Omental fat pad (tissue), 4 donors: Measurements from ENCODE around the gene CARD14. TPM values are rescaled to one million over a fixed set of nuclear protein-coding genes. Genes with fewer than 3 reads are reported as not detected.

ENCODE experiments used
- ATAC-seq: fragments of 150-250 bp; one replicate; pipeline ENCODE4 v1.9.1; 2016; ENCODE audit warnings: mild to moderate bottlenecking, moderate library complexity; ENCODE audit not compliant: low FRiP score
- DNase-seq: peaks from one replicate; pipeline ENCODE4 v3.0.0-alpha.2; 2019; ENCODE audit warnings: low spot score
- total RNA-seq, 4 donors: library from RNA; depleted of rRNA; stranded (reverse); fragments of >200 nt; gene quantifications; one replicate each; pipeline ENCODE4 v1.1.0, GENCODE V29; 2016
- TF ChIP-seq, protein P1 (sequence below), 3 donors: fragments of 450-650 bp; IDR thresholded peaks; one replicate each; pipeline ENCODE4 v1.5.1; 2016 to 2017; ENCODE audit warnings: antibody characterized with exemption in 3 of 3, mild to moderate bottlenecking in 3 of 3, moderate library complexity in 2 of 3

Gene CARD14
- total RNA-seq, 4 donors from 2014 or later: 0.37 to 0.63 TPM; not detected in 2

DNA sequence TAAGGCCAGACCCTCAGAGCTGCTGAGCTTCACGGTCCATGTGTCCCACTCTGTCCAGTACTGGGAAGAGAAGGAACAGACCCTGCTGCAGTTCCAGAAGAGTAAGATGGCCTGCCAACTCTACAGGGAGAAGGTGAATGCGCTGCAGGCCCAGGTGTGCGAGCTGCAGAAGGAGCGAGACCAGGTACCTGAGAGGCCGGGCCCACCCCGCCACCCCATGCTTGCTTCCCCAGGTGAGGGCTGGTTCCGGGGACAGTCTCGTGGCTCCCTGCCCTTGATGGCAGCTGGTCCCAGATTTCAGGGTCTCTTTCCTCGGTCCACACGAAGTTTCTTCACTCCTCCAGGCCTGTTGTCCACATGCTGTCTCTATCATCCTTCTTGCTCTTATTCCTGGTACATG lies 20.9 kb downstream of the CARD14 start:
- DNase-seq (no peak), ATAC-seq (no peak)
- TF ChIP-seq, protein P1, sequence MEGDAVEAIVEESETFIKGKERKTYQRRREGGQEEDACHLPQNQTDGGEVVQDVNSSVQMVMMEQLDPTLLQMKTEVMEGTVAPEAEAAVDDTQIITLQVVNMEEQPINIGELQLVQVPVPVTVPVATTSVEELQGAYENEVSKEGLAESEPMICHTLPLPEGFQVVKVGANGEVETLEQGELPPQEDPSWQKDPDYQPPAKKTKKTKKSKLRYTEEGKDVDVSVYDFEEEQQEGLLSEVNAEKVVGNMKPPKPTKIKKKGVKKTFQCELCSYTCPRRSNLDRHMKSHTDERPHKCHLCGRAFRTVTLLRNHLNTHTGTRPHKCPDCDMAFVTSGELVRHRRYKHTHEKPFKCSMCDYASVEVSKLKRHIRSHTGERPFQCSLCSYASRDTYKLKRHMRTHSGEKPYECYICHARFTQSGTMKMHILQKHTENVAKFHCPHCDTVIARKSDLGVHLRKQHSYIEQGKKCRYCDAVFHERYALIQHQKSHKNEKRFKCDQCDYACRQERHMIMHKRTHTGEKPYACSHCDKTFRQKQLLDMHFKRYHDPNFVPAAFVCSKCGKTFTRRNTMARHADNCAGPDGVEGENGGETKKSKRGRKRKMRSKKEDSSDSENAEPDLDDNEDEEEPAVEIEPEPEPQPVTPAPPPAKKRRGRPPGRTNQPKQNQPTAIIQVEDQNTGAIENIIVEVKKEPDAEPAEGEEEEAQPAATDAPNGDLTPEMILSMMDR (IDR thresholded peaks at IDR 0.05): no peak

DNA sequence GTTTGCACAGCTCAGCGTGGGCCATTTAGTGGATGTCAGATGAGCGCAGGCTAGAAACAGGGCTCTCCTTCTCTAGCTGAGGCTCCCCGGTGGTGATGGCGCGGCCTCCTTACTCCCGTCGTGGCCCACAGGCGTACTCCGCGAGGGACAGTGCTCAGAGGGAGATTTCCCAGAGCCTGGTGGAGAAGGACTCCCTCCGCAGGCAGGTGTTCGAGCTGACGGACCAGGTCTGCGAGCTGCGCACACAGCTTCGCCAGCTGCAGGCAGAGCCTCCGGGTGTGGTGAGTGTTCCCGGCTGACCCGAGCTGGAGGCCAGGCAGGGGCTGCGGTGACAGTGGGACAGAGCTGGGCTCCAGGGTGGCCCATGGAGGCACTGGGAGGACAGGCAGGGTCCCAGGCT lies 21.4 kb downstream of the CARD14 start:
- no peak for ATAC-seq
- TF ChIP-seq, protein P1 (IDR thresholded peaks at IDR 0.05): no peak
- DNase-seq: no peak

DNA sequence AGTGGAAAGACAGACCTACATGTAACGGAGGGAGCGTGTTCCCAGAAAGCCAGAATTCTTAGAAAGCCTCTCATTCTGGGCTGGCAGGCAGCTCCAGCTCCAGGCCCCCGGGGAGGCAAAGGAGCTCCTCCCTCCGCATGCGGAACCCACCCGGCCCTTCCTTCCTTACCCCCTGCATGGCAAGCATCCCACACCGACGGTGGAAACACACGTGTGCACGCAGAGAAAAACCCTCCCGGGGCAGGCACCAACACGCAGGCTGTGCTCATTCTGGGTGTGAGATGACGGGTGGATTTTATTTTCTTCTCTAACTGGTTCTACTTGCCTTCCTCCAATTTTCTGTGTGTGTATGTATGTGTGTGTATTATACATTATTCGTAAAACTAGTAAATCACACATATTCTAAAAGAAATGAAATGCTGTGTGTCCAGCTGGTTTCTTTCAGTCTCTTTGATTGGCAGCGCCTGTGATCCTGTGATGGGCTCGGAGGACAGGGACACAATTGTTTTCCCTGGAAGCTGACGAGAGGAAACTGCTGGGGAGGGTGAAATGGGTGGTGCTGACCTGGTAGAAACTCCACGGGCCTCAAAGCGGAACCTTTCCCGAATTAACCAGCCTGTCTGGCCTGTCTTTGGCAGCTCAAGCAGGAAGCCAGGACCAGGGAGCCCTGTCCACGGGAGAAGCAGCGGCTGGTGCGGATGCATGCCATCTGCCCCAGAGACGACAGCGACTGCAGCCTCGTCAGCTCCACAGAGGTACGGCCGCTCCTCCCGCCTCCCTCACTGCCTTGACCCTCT lies 22.2 kb downstream of the CARD14 start:
- ATAC-seq (no peak), DNase-seq (no peak)
- TF ChIP-seq, protein P1 (IDR thresholded peaks at IDR 0.05): no peak

DNA sequence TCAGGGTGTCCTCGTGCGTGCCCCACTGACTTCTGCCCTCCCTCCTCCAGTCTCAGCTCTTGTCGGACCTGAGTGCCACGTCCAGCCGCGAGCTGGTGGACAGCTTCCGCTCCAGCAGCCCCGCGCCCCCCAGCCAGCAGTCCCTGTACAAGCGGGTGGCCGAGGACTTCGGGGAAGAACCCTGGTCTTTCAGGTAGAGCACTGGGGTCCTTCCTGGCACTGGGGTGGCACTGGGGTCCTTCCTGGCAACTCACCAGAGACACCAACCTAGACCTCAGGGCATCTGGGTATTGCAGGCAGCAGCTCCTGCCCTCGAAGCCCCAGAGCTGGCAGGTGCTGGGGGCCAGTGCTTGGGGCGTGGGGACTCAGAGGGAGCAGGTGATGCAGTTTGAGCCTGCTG lies 25.3 kb downstream of the CARD14 start:
- no peak for ATAC-seq
- TF ChIP-seq, protein P1 (IDR thresholded peaks at IDR 0.05): no peak
- DNase-seq: no peak

DNA sequence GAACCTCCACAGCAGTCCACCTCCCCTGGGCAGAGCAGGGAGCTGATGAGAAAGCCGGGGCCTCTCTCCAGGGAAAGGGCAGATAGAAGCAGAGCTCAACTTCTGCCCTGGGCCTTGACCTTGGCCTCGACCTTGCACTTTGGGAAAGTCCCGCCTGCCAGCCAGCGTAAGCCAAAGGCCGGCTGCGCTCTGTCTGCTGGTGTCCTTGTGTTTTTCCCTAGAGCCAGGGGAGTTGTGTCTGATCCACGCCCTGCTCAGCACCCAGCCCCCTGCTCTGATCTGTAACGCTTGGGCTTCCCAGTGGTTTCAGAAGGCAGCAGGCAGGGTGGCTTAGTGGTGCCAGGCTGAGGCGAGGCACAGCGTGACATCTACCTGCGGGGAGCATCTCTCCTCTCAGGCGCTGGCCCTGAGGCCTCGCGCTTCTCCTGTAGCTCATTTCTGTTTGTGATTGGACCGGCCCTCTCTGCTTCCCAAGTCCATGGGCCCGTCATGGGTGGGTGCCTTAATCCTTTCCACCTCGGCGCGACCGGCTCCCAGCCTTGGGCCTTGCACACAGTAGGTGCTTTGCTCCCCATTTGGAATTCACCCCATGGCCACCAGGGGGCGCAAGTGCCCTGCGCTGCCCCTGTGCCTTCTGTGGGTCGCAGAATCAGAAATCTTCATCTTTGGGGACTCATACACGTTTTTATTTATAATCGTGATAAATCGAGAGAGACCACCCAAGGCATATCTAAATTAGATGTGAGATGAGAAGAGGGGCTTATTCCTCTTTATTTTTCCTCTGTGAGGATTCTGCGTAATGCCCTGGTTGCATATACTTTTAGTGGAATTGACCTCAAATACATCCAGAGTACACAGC lies 26.1 kb downstream of the CARD14 start:
- ATAC-seq (peak; percentile 42), DNase-seq (no peak)
- TF ChIP-seq, protein P1 (IDR thresholded peaks at IDR 0.05): peak in 1 of 3 donors; percentile 55

DNA sequence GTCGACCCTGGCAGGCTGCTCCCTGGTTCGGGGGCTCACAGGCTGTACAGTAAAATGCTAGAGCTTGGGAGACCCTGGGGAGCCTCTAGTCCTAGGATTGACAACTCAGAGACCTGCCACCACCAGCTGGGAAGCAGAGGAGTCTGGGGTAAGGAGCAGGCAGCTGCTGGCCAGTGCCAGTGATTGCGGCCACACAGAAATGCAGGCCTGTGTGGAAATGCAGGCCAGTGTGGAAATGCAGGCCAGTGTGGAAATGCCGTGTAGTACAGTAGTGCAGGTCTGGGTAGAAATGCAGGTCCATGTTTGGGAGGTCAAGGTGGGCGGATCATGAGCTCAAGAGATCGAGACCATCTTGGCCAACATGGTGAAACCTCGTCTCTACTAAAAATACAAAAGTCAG lies 26.8 kb downstream of the CARD14 start:
- ATAC-seq: no peak
- no peak for DNase-seq

More for the DNA sequence above, 26.8 kb downstream of the CARD14 start:
- TF ChIP-seq, protein P1 (IDR thresholded peaks at IDR 0.05): no peak
